CD14-positive monocyte (primary cell): ENCODE results near the gene PAPSS2. TPM values are rescaled to one million over a fixed set of nuclear protein-coding genes. Genes with fewer than 3 reads are reported as not detected.

Experiments used
- DNase-seq, 3 donors: peaks; one replicate each; pipeline ENCODE4 v3.0.0-alpha.2; 2011 to 2022
- H2AFZ ChIP-seq: 2 replicates; pipeline ENCODE4 v1.6.0; 2012; ENCODE audit warnings: mild to moderate bottlenecking, low read depth, low read length, inconsistent platforms; ENCODE audit not compliant: insufficient read depth, poor library complexity, severe bottlenecking
- H3K27ac ChIP-seq, 2 donors: 1 replicate in 1 of 2; 2 replicates in 1 of 2; pipeline ENCODE4 v1.5.1; 2012 to 2013; ENCODE audit warnings: low read length in 2 of 2, control low read depth in 1 of 2, inconsistent platforms in 1 of 2, low read depth in 1 of 2, mild to moderate bottlenecking in 1 of 2
- H3K27me3 ChIP-seq, 2 donors: one replicate each; pipeline versions ENCODE4 v1.6.0 to v1.6.1; 2011 to 2013; ENCODE audit warnings: low read length in 2 of 2; ENCODE audit not compliant: control insufficient read depth in 2 of 2, insufficient read depth in 2 of 2
- H3K36me3 ChIP-seq, 2 donors: replicated peaks in 1 of 2; 1 replicate in 1 of 2; 2 replicates in 1 of 2; pipeline versions ENCODE4 v1.5.1 to v1.6.1; 2012 to 2013; ENCODE audit warnings: low read length in 2 of 2, control low read depth in 1 of 2, inconsistent platforms in 1 of 2, mild to moderate bottlenecking in 1 of 2; ENCODE audit not compliant: insufficient read depth in 2 of 2, control insufficient read depth in 1 of 2
- H3K4me1 ChIP-seq, 2 donors: 1 replicate in 1 of 2; 2 replicates in 1 of 2; pipeline versions ENCODE4 v1.5.1 to v1.6.1; 2012 to 2013; ENCODE audit warnings: low read length in 2 of 2, control low read depth in 1 of 2, inconsistent platforms in 1 of 2, mild to moderate bottlenecking in 1 of 2, moderate library complexity in 1 of 2; ENCODE audit not compliant: insufficient read depth in 2 of 2, control insufficient read depth in 1 of 2
- H3K4me2 ChIP-seq: replicated peaks from 2 replicates; pipeline ENCODE3; 2012; ENCODE audit warnings: low read length, moderate library complexity, mild to moderate bottlenecking; ENCODE audit not compliant: poor library complexity, severe bottlenecking; ENCODE audit errors: extremely low read depth
- H3K4me3 ChIP-seq, 3 experiments: fragments of 200-600 bp in 1 of 3; sonication (generic) in 1 of 3; replicated peaks in 1 of 3; 1 replicate in 2 of 3; 2 replicates in 1 of 3; pipeline ENCODE4 v1.5.1; 2011 to 2013; ENCODE audit warnings: low read length in 3 of 3, mild to moderate bottlenecking in 3 of 3, control low read depth in 2 of 3, low read depth in 2 of 3, inconsistent platforms in 1 of 3, moderate library complexity in 1 of 3
- H3K79me2 ChIP-seq: 2 replicates; pipeline ENCODE4 v1.6.0; 2012; ENCODE audit warnings: mild to moderate bottlenecking, control low read depth, inconsistent platforms, low read length, moderate library complexity; ENCODE audit not compliant: insufficient read depth
- H3K9ac ChIP-seq: 2 replicates; pipeline ENCODE4 v1.6.0; 2017; ENCODE audit warnings: low read length, mild to moderate bottlenecking; ENCODE audit not compliant: insufficient read depth, poor library complexity, severe bottlenecking
- H3K9me3 ChIP-seq, 2 donors: replicated peaks in 1 of 2; 1 replicate in 1 of 2; 2 replicates in 1 of 2; pipeline versions ENCODE4 v1.5.1 to v1.6.1; 2012 to 2013; ENCODE audit warnings: low read length in 2 of 2, control low read depth in 1 of 2; ENCODE audit not compliant: control insufficient read depth in 1 of 2, insufficient read depth in 1 of 2
- H4K20me1 ChIP-seq: 2 replicates; pipeline ENCODE4 v1.6.0; 2012; ENCODE audit warnings: mild to moderate bottlenecking, low read length, control low read depth, moderate library complexity; ENCODE audit not compliant: insufficient read depth
- H3K27ac Mint-ChIP-seq, 7 donors: one replicate each; pipeline ENCODE4 v1.8.0; 2020; ENCODE audit warnings: mild to moderate bottlenecking in 7 of 7, mixed read lengths in 7 of 7, moderate library complexity in 6 of 7, inconsistent platforms in 2 of 7
- H3K27me3 Mint-ChIP-seq, 3 donors: one replicate each; pipeline ENCODE4 v1.8.0; 2021 to 2022; ENCODE audit warnings: low read depth in 3 of 3, mild to moderate bottlenecking in 3 of 3, mixed read lengths in 3 of 3, moderate library complexity in 3 of 3, inconsistent platforms in 1 of 3
- H3K36me3 Mint-ChIP-seq, 2 donors: one replicate each; pipeline ENCODE4 v1.8.0; 2020; ENCODE audit warnings: mixed read lengths in 2 of 2, inconsistent platforms in 1 of 2, mild to moderate bottlenecking in 1 of 2
- H3K4me1 Mint-ChIP-seq: one replicate; pipeline ENCODE4 v1.8.0; 2020; ENCODE audit warnings: mild to moderate bottlenecking, mixed read lengths
- H3K4me3 Mint-ChIP-seq, 2 donors: one replicate each; pipeline ENCODE4 v1.8.0; 2020; ENCODE audit warnings: mild to moderate bottlenecking in 2 of 2, mixed read lengths in 2 of 2, moderate library complexity in 1 of 2
- H3K9me3 Mint-ChIP-seq, 7 donors: one replicate each; pipeline ENCODE4 v1.8.0; 2020 to 2022; ENCODE audit warnings: mixed read lengths in 7 of 7, mild to moderate bottlenecking in 6 of 7, moderate library complexity in 6 of 7, inconsistent platforms in 2 of 7
- CTCF ChIP-seq: fragments of 200-600 bp; IDR thresholded peaks from one replicate; pipeline ENCODE4 v1.8.0; 2022; ENCODE audit warnings: antibody characterized with exemption, mild to moderate bottlenecking
- WGBS: methylation state at CpG from one replicate; pipeline ENCODE4 v1.1.5; 2013; ENCODE audit warnings: missing lambda C conversion rate; ENCODE audit not compliant: insufficient coverage; 5-methylcytosine and 5-hydroxymethylcytosine counted together
- intact Hi-C, 2 donors: fragments of 100-400 bp; cut with micrococcal nuclease; formaldehyde crosslinking; loops; one replicate each; pipeline versions ENCODE4 v1.15.0 to v1.15.1; 2023
- polyA plus RNA-seq, 3 donors: library from polyadenylated mRNA; depleted of rRNA in 1 of 3; unstranded in 2 of 3; stranded (reverse) in 1 of 3; fragments of 300-500 nt in 2 of 3; fragments of >200 nt in 1 of 3; fragmentation: Illumina TruSeq in 2 of 3; gene quantifications; 1 replicate in 2 of 3; 2 replicates in 1 of 3; pipeline ENCODE4 v1.2.3, GENCODE V29; 2012 to 2021

The PAPSS2 gene
- polyA plus RNA-seq, 3 donors, result 3.5 to 6.5 (median 6.2) TPM

- no peak for TF ChIP-seq CTCF
- H3K36me3 Mint-ChIP-seq, result peaks cover 34 to 37% of the 10 kb centered on the region in 2 donors
- Histone ChIP-seq H3K27ac (no peak overlapping the region), H2AFZ (no peak overlapping the region), H3K4me2 (no peak overlapping the region), H3K4me3 (no peak overlapping the region), H4K20me1 (no peaks in the 10 kb centered on the region), H3K9me3 (no peaks in the 10 kb centered on the region), H3K79me2 (no peaks in the 10 kb centered on the region), H3K36me3 (peaks cover 24 to 26% of the 10 kb centered on the region in 2 donors), H3K27me3 (no peaks in the 10 kb centered on the region), H3K9ac (no peak overlapping the region), H3K4me1 (peaks cover 19 to 21% of the 10 kb centered on the region in 2 donors)
- 100% methylated on average over 1 of the region's 5 CpGs for WGBS
- no peak for DNase-seq
- no peaks in the 10 kb centered on the region for H3K27me3 Mint-ChIP-seq
- no peaks in the 10 kb centered on the region for H3K9me3 Mint-ChIP-seq
- peaks cover 33% of the 10 kb centered on the region for H3K4me1 Mint-ChIP-seq
- intact Hi-C loops, result no loop called here
- H3K4me3 Mint-ChIP-seq, result no peak overlapping the region
- H3K27ac Mint-ChIP-seq, result peak overlapping the region in 1 of 7 donors; percentile 53
Observed at GRCh38 chr10:87763086-87763861, 103.6 kb downstream of the PAPSS2 start.

- WGBS, result 99% methylated on average over 7 of the region's 13 CpGs
- TF ChIP-seq CTCF, result no peak
- Mint-ChIP-seq H3K4me3 (no peak overlapping the region), H3K27me3 (no peaks in the 10 kb centered on the region), H3K36me3 (peaks cover 37 to 44% of the 10 kb centered on the region in 2 donors), H3K9me3 (no peaks in the 10 kb centered on the region), H3K27ac (peak overlapping the region in 2 of 7 donors; percentile 31 to 43), H3K4me1 (peaks cover 28% of the 10 kb centered on the region)
- no peaks in the 10 kb centered on the region for H3K79me2 ChIP-seq
- no peak overlapping the region for H3K4me2 ChIP-seq
- no peaks in the 10 kb centered on the region for H3K9me3 ChIP-seq
- H3K4me1 ChIP-seq, result peaks cover 19 to 20% of the 10 kb centered on the region in 2 donors
- no peak overlapping the region for H3K9ac ChIP-seq
- intact Hi-C loops, result no loop called here
- no peaks in the 10 kb centered on the region for H3K27me3 ChIP-seq
- DNase-seq, result no peak
- peaks cover 31 to 36% of the 10 kb centered on the region in 2 donors for H3K36me3 ChIP-seq
- H4K20me1 ChIP-seq, result no peaks in the 10 kb centered on the region
- H2AFZ ChIP-seq, result no peak overlapping the region
- no peak overlapping the region for H3K27ac ChIP-seq
- H3K4me3 ChIP-seq, result no peak overlapping the region
Observed at GRCh38 chr10:87764072-87764934, 104.6 kb downstream of the PAPSS2 start.
